ENCODE measurements around the gene TRIM3. TPM values are rescaled to one million over a fixed set of nuclear protein-coding genes. Genes with fewer than 3 reads are reported as not detected.

The TRIM3 gene
- total and polyA plus RNA-seq, 12 donors = 6.3 to 14.6 (median 9.4) TPM

GRCh38 chr11:6498544-6498943 is 24.8 kb upstream of the TRIM3 start:
- DNase-seq = no peak
- H3K27ac ChIP-seq = no peak overlapping the region
- no peak overlapping the region for H3K4me3 ChIP-seq
- H3K36me3 ChIP-seq = peaks cover 0 to 67% (median 15%) of the 10 kb centered on the region in 9 donors
- H3K4me1 ChIP-seq = peaks cover 0 to 20% (median 8%) of the 10 kb centered on the region in 9 donors
- no peaks in the 10 kb centered on the region for H3K9me3 ChIP-seq
- H3K27me3 ChIP-seq = no peaks in the 10 kb centered on the region
- intact Hi-C loops (cut with DNase I) = no loop called here
- ATAC-seq = peak in 1 of 8 donors; percentile 8
- 94 to 98% methylated on average over 5 of the region's 5 CpGs for WGBS, 2 donors
- TF ChIP-seq CTCF (IDR thresholded peaks at IDR 0.05) = no peak

- WGBS, 2 donors = 84 to 87% methylated on average over 7 of the region's 7 CpGs
- Histone ChIP-seq H3K4me3 (no peak overlapping the region), H3K4me1 (peaks cover 0 to 20% (median 8%) of the 10 kb centered on the region in 9 donors), H3K27ac (peak overlapping the region in 3 of 10 donors; percentile 3 to 29 (median 12)), H3K36me3 (peaks cover 0 to 67% (median 11%) of the 10 kb centered on the region in 9 donors), H3K27me3 (no peaks in the 10 kb centered on the region), H3K9me3 (no peaks in the 10 kb centered on the region)
- ATAC-seq (peak in 7 of 8 donors; percentile 23 to 68 (median 56)), DNase-seq (no peak)
- TF ChIP-seq CTCF (IDR thresholded peaks at IDR 0.05) = no peak
- intact Hi-C loops (cut with DNase I) = no loop called here
These were observed 24.4 kb upstream of the TRIM3 start for GRCh38 chr11:6498121-6498520.

DNA sequence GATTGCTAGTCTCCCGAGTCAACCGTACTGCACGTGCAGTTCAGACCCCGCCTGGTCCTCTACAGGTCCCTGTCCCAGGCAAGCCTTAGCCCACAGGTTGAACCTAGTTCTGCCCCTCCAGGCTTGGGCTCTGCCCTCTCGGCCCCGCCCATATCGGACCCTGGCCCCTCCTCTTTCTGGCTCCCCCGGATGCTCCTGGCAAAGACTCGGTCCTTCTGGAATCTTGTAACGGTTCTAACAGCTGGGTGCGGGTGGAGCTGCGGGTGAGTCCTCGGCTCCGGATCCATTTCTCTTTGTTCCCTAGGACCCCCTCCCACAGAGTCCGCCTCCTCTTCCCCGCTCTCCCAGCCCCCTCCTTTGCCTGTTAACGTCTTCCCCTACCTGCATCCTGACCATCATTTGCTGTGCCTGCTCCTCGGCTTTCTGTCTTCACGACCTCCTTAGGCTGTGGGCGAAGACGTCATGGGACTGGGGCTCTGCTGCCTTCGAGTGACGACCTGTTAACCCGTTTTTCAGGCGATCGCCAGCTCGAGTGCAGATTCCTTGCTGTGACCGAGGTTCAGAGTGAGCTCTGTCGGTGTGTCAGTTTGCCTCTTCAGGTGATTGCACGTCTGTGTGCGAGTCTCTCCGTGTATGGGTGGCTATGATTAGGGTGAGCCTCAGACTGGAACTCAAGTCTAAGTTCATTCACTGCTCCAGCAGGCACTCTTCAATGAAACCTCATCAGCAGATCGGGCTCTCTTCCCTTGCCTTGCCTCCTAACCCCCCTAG is 23.5 kb upstream of the TRIM3 start, which contains the start of gene DNHD1:
Gene DNHD1, plus strand, starts transcription at position 212 of the 771 bp plus-strand sequence. CDS start 936 bp downstream, outside the sequence.
- DNase-seq = peak in 1 of 2 donors; percentile 38

DNA sequence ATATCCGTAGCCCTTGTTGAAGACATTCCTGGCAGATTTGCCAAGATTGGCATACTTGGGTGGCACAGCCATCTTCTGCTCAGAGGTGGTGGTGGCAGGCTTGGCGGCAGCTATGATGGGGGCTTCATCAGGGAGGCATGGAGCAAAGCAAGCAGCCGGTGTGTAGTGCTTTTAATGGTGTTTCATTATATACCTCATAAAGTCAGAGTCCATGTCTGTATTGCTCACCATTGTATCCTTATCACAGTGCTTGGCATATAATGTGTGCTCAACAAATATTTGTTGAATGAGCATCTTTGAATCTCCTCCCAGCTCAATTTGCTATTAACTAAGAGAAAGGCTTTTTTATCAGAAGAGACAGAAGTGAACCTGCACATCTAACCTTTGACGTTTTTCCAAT is 15.6 kb upstream of the TRIM3 start:
- H3K27me3 ChIP-seq = no peaks in the 10 kb centered on the region
- DNase-seq (no peak), ATAC-seq (no peak)
- TF ChIP-seq CTCF (IDR thresholded peaks at IDR 0.05) = no peak
- H3K36me3 ChIP-seq = peaks cover 0 to 100% (median 16%) of the 10 kb centered on the region in 9 donors
- no peaks in the 10 kb centered on the region for H3K4me1 ChIP-seq
- H3K4me3 ChIP-seq = no peak overlapping the region
- WGBS, 2 donors = 93 to 96% methylated on average over 4 of the region's 4 CpGs
- intact Hi-C loops (cut with DNase I) = no loop called here
- no peaks in the 10 kb centered on the region for H3K9me3 ChIP-seq
- no peak overlapping the region for H3K27ac ChIP-seq

More for the DNA sequence above, 23.5 kb upstream of the TRIM3 start, which contains the start of gene DNHD1:
- Histone ChIP-seq H3K4me1 (peaks cover 0 to 20% (median 8%) of the 10 kb centered on the region in 9 donors), H3K4me3 (peak within 1 kb of the TSS in 6 of 10 donors; percentile 1 to 30 (median 16)), H3K27ac (peak within 1 kb of the TSS in 4 of 10 donors; percentile 3 to 29 (median 10)), H3K9me3 (no peaks in the 10 kb centered on the region), H3K36me3 (peaks cover 0 to 67% (median 10%) of the 10 kb centered on the region in 9 donors), H3K27me3 (no peaks in the 10 kb centered on the region)
- peak; percentile 32 to 69 (median 60) for ATAC-seq
- 45 to 51% methylated on average over 33 of the region's 33 CpGs for WGBS, 2 donors
- no peak for TF ChIP-seq CTCF (IDR thresholded peaks at IDR 0.05)
- intact Hi-C loops (cut with DNase I) = no loop called here
